ENCODE data around the gene SIGLEC15. TPM values are rescaled to one million over a fixed set of nuclear protein-coding genes. Genes with fewer than 3 reads are reported as not detected.
"Not testable (repeated sequence)": the region's sequence is repeated elsewhere in the genome, so short reads cannot be mapped to it uniquely, and the experiment has no call there.

SIGLEC15 gene
- polyA plus RNA-seq, 4 donors, result 0.90 to 8.6 (median 1.8) TPM

- 73 to 76% (median 75%) methylated on average over 7 to 8 of the region's 8 CpGs for WGBS, 3 donors
- no peaks in the 10 kb centered on the region for H3K27me3 ChIP-seq (ENCODE audit: control insufficient read depth in 3 of 3, insufficient read depth in 3 of 3, low read length in 3 of 3)
- FAIRE-seq (no peak), DNase-seq (no peak)
- H3K27ac ChIP-seq (ENCODE audit: low read depth in 1 of 3, low read length in 2 of 3), result no peak overlapping the region
- H3K36me3 ChIP-seq (ENCODE audit: control insufficient read depth in 3 of 3, insufficient read depth in 2 of 3, low read depth in 1 of 3, low read length in 3 of 3), result peaks cover 2 to 18% (median 2%) of the 10 kb centered on the region in 3 donors
- H3K9me3 ChIP-seq (ENCODE audit: control insufficient read depth in 2 of 2, insufficient read depth in 1 of 2, low read depth in 1 of 2, low read length in 1 of 2), result no peaks in the 10 kb centered on the region
- H3K4me3 ChIP-seq (ENCODE audit: low read depth in 1 of 3, low read length in 3 of 3), result no peak overlapping the region
- peaks cover 0 to 10% (median 0%) of the 10 kb centered on the region in 3 donors for H3K4me1 ChIP-seq (ENCODE audit: control insufficient read depth in 3 of 3, insufficient read depth in 2 of 3, low read depth in 1 of 3, low read length in 2 of 3)
Observed at GRCh38 chr18:45845410-45845809, 19.9 kb downstream of the SIGLEC15 start.

GRCh38 chr18:45847119-45847518 is 21.6 kb downstream of the SIGLEC15 start:
- H3K9me3 ChIP-seq (ENCODE audit: control insufficient read depth in 2 of 2, insufficient read depth in 1 of 2, low read depth in 1 of 2, low read length in 1 of 2), result no peaks in the 10 kb centered on the region
- WGBS, 3 donors, result 46 to 61% (median 51%) methylated on average over 3 of the region's 3 CpGs
- no peak for DNase-seq
- H3K27ac ChIP-seq (ENCODE audit: low read depth in 1 of 3, low read length in 2 of 3), result no peak overlapping the region
- FAIRE-seq, result no peak
- H3K4me1 ChIP-seq (ENCODE audit: control insufficient read depth in 3 of 3, insufficient read depth in 2 of 3, low read depth in 1 of 3, low read length in 2 of 3), result peaks cover 0 to 10% (median 2%) of the 10 kb centered on the region in 3 donors
- H3K4me3 ChIP-seq (ENCODE audit: low read depth in 1 of 3, low read length in 3 of 3), result no peak overlapping the region
- peaks cover 2 to 21% (median 2%) of the 10 kb centered on the region in 3 donors for H3K36me3 ChIP-seq (ENCODE audit: control insufficient read depth in 3 of 3, insufficient read depth in 2 of 3, low read depth in 1 of 3, low read length in 3 of 3)
- H3K27me3 ChIP-seq (ENCODE audit: control insufficient read depth in 3 of 3, insufficient read depth in 3 of 3, low read length in 3 of 3), result no peaks in the 10 kb centered on the region

GRCh38 chr18:45848643-45849042 is 23.2 kb downstream of the SIGLEC15 start:
- not testable (repeated sequence) for H3K9me3 ChIP-seq (ENCODE audit: control insufficient read depth in 2 of 2, insufficient read depth in 1 of 2, low read depth in 1 of 2, low read length in 1 of 2); FAIRE-seq; H3K4me3 ChIP-seq (ENCODE audit: low read depth in 1 of 3, low read length in 3 of 3); H3K4me1 ChIP-seq (ENCODE audit: control insufficient read depth in 3 of 3, insufficient read depth in 2 of 3, low read depth in 1 of 3, low read length in 2 of 3); DNase-seq; H3K27ac ChIP-seq (ENCODE audit: low read depth in 1 of 3, low read length in 2 of 3); H3K27me3 ChIP-seq (ENCODE audit: control insufficient read depth in 3 of 3, insufficient read depth in 3 of 3, low read length in 3 of 3)
- H3K36me3 ChIP-seq (ENCODE audit: control insufficient read depth in 3 of 3, insufficient read depth in 2 of 3, low read depth in 1 of 3, low read length in 3 of 3), result peaks cover 2 to 29% (median 2%) of the 10 kb centered on the region in 3 donors
- WGBS, 3 donors, result 96 to 97% (median 96%) methylated on average over 13 of the region's 13 CpGs

GRCh38 chr18:45849529-45849928 is 24.1 kb downstream of the SIGLEC15 start:
- WGBS, 3 donors, result 89 to 92% (median 91%) methylated on average over 7 of the region's 7 CpGs
- Histone ChIP-seq H3K27me3 (ENCODE audit: control insufficient read depth in 3 of 3, insufficient read depth in 3 of 3, low read length in 3 of 3) (no peaks in the 10 kb centered on the region), H3K4me1 (ENCODE audit: control insufficient read depth in 3 of 3, insufficient read depth in 2 of 3, low read depth in 1 of 3, low read length in 2 of 3) (peaks cover 0 to 2% (median 0%) of the 10 kb centered on the region in 3 donors), H3K27ac (ENCODE audit: low read depth in 1 of 3, low read length in 2 of 3) (no peak overlapping the region), H3K4me3 (ENCODE audit: low read depth in 1 of 3, low read length in 3 of 3) (no peak overlapping the region), H3K36me3 (ENCODE audit: control insufficient read depth in 3 of 3, insufficient read depth in 2 of 3, low read depth in 1 of 3, low read length in 3 of 3) (peaks cover 4 to 36% (median 5%) of the 10 kb centered on the region in 3 donors), H3K9me3 (ENCODE audit: control insufficient read depth in 2 of 2, insufficient read depth in 1 of 2, low read depth in 1 of 2, low read length in 1 of 2) (no peaks in the 10 kb centered on the region)
- FAIRE-seq, result no peak
- no peak for DNase-seq

- Histone ChIP-seq H3K27me3 (ENCODE audit: control insufficient read depth in 3 of 3, insufficient read depth in 3 of 3, low read length in 3 of 3) (no peaks in the 10 kb centered on the region), H3K36me3 (ENCODE audit: control insufficient read depth in 3 of 3, insufficient read depth in 2 of 3, low read depth in 1 of 3, low read length in 3 of 3) (peaks cover 5 to 39% (median 8%) of the 10 kb centered on the region in 3 donors), H3K9me3 (ENCODE audit: control insufficient read depth in 2 of 2, insufficient read depth in 1 of 2, low read depth in 1 of 2, low read length in 1 of 2) (no peaks in the 10 kb centered on the region), H3K4me3 (ENCODE audit: low read depth in 1 of 3, low read length in 3 of 3) (no peak overlapping the region), H3K4me1 (ENCODE audit: control insufficient read depth in 3 of 3, insufficient read depth in 2 of 3, low read depth in 1 of 3, low read length in 2 of 3) (peaks cover 0 to 2% (median 0%) of the 10 kb centered on the region in 3 donors), H3K27ac (ENCODE audit: low read depth in 1 of 3, low read length in 2 of 3) (no peak overlapping the region)
- 69 to 84% (median 75%) methylated on average over 10 of the region's 10 CpGs for WGBS, 3 donors
- FAIRE-seq, result no peak
- DNase-seq, result peak; percentile 23 to 32
Observed at GRCh38 chr18:45850021-45850420, 24.5 kb downstream of the SIGLEC15 start.

- DNase-seq, result no peak
- Histone ChIP-seq H3K9me3 (ENCODE audit: control insufficient read depth in 2 of 2, insufficient read depth in 1 of 2, low read depth in 1 of 2, low read length in 1 of 2) (no peaks in the 10 kb centered on the region), H3K4me3 (ENCODE audit: low read depth in 1 of 3, low read length in 3 of 3) (no peak overlapping the region), H3K27me3 (ENCODE audit: control insufficient read depth in 3 of 3, insufficient read depth in 3 of 3, low read length in 3 of 3) (no peaks in the 10 kb centered on the region), H3K4me1 (ENCODE audit: control insufficient read depth in 3 of 3, insufficient read depth in 2 of 3, low read depth in 1 of 3, low read length in 2 of 3) (peaks cover 0 to 2% (median 0%) of the 10 kb centered on the region in 3 donors), H3K27ac (ENCODE audit: low read depth in 1 of 3, low read length in 2 of 3) (no peak overlapping the region), H3K36me3 (ENCODE audit: control insufficient read depth in 3 of 3, insufficient read depth in 2 of 3, low read depth in 1 of 3, low read length in 3 of 3) (peaks cover 8 to 44% (median 12%) of the 10 kb centered on the region in 3 donors)
- WGBS, 3 donors, result 71 to 86% (median 83%) methylated on average over 10 of the region's 10 CpGs
- FAIRE-seq, result no peak
Observed at GRCh38 chr18:45851161-45851925, 25.9 kb downstream of the SIGLEC15 start.

- Histone ChIP-seq H3K9me3 (ENCODE audit: control insufficient read depth in 2 of 2, insufficient read depth in 1 of 2, low read depth in 1 of 2, low read length in 1 of 2) (no peaks in the 10 kb centered on the region), H3K27me3 (ENCODE audit: control insufficient read depth in 3 of 3, insufficient read depth in 3 of 3, low read length in 3 of 3) (no peaks in the 10 kb centered on the region), H3K36me3 (ENCODE audit: control insufficient read depth in 3 of 3, insufficient read depth in 2 of 3, low read depth in 1 of 3, low read length in 3 of 3) (peaks cover 8 to 52% (median 12%) of the 10 kb centered on the region in 3 donors), H3K4me3 (ENCODE audit: low read depth in 1 of 3, low read length in 3 of 3) (no peak overlapping the region), H3K4me1 (ENCODE audit: control insufficient read depth in 3 of 3, insufficient read depth in 2 of 3, low read depth in 1 of 3, low read length in 2 of 3) (peaks cover 0 to 2% (median 0%) of the 10 kb centered on the region in 3 donors), H3K27ac (ENCODE audit: low read depth in 1 of 3, low read length in 2 of 3) (no peak overlapping the region)
- DNase-seq (no peak), FAIRE-seq (no peak)
- WGBS, 3 donors, result 83 to 95% (median 86%) methylated on average over 5 of the region's 5 CpGs
Observed at GRCh38 chr18:45852631-45853030, 27.2 kb downstream of the SIGLEC15 start.

GRCh38 chr18:45854036-45854586 is 28.6 kb downstream of the SIGLEC15 start:
- WGBS, 3 donors, result 96 to 98% (median 96%) methylated on average over 2 of the region's 2 CpGs
- H3K9me3 ChIP-seq (ENCODE audit: control insufficient read depth in 2 of 2, insufficient read depth in 1 of 2, low read depth in 1 of 2, low read length in 1 of 2), result no peaks in the 10 kb centered on the region
- FAIRE-seq (no peak), DNase-seq (no peak)
- no peaks in the 10 kb centered on the region for H3K27me3 ChIP-seq (ENCODE audit: control insufficient read depth in 3 of 3, insufficient read depth in 3 of 3, low read length in 3 of 3)
- no peak overlapping the region for H3K4me3 ChIP-seq (ENCODE audit: low read depth in 1 of 3, low read length in 3 of 3)
- no peak overlapping the region for H3K27ac ChIP-seq (ENCODE audit: low read depth in 1 of 3, low read length in 2 of 3)
- peaks cover 0 to 2% (median 0%) of the 10 kb centered on the region in 3 donors for H3K4me1 ChIP-seq (ENCODE audit: control insufficient read depth in 3 of 3, insufficient read depth in 2 of 3, low read depth in 1 of 3, low read length in 2 of 3)
- peaks cover 10 to 55% (median 19%) of the 10 kb centered on the region in 3 donors for H3K36me3 ChIP-seq (ENCODE audit: control insufficient read depth in 3 of 3, insufficient read depth in 2 of 3, low read depth in 1 of 3, low read length in 3 of 3)
